HepG2 (cell line): Measurements from ENCODE around the gene ZMPSTE24. TPM values are rescaled to one million over a fixed set of nuclear protein-coding genes. Genes with fewer than 3 reads are reported as not detected.

Experiments used
- HNF4A ChIP-seq: sonication (generic); formaldehyde crosslinking; IDR thresholded peaks from 2 replicates; pipeline ENCODE4 v1.4.0; 2020; ENCODE audit warnings: missing genetic modification reagents
- KDM3A ChIP-seq: IDR thresholded peaks from 2 replicates; pipeline ENCODE4 v1.6.1; 2018; ENCODE audit warnings: low read depth, missing compliant biosample characterization
- REPIN1 ChIP-seq: sonication (generic); formaldehyde crosslinking; IDR thresholded peaks from 2 replicates; pipeline ENCODE4 v1.8.0; 2022; ENCODE audit warnings: missing genetic modification reagents, low read depth, mild to moderate bottlenecking, borderline replicate concordance
- SATB2 ChIP-seq: sonication (generic); formaldehyde crosslinking; IDR thresholded peaks from 2 replicates; pipeline ENCODE4 v1.5.0; 2020; ENCODE audit warnings: missing genetic modification reagents
- ZNF331 ChIP-seq: sonication (generic); formaldehyde crosslinking; IDR thresholded peaks from 2 replicates; pipeline ENCODE4 v1.4.0; 2020; ENCODE audit warnings: missing genetic modification reagents
- ZNF674 ChIP-seq: sonication (generic); formaldehyde crosslinking; IDR thresholded peaks from 2 replicates; pipeline ENCODE4 v1.5.0; 2020; ENCODE audit warnings: low read depth, mild to moderate bottlenecking, missing genetic modification reagents
- ZNF766 ChIP-seq: sonication (generic); formaldehyde crosslinking; IDR thresholded peaks from 2 replicates; pipeline ENCODE4 v1.5.0; 2020; ENCODE audit warnings: missing genetic modification reagents, borderline replicate concordance
- ZNF772 ChIP-seq: sonication (generic); formaldehyde crosslinking; IDR thresholded peaks from 2 replicates; pipeline ENCODE4 v1.5.0; 2020; ENCODE audit warnings: mild to moderate bottlenecking, missing genetic modification reagents
- ZNF790 ChIP-seq: sonication (generic); formaldehyde crosslinking; IDR thresholded peaks from 2 replicates; pipeline ENCODE4 v1.8.0; 2022; ENCODE audit warnings: missing genetic modification reagents, mild to moderate bottlenecking, borderline replicate concordance
- polyA plus RNA-seq, 8 experiments: library from polyadenylated mRNA; depleted of rRNA in 3 of 8; stranded (reverse) in 7 of 8; unstranded in 1 of 8; fragments of >200 nt; fragmentation: Illumina TruSeq in 4 of 8; extraction: Trizol in 4 of 8; gene quantifications; 2 replicates each; pipeline versions ENCODE4 v1.2.1 to v1.2.3, GENCODE V29; 2011 to 2016; ENCODE audit warnings: low read depth in 4 of 8, missing spikeins in 1 of 8, mixed read lengths in 1 of 8; ENCODE audit not compliant: insufficient read depth in 1 of 8
- total RNA-seq, 5 experiments: library from RNA; depleted of rRNA; stranded (reverse); fragments of >200 nt; fragmentation: Illumina TruSeq; extraction: Trizol; gene quantifications; 2 replicates each; pipeline ENCODE4 v1.2.3, GENCODE V29; 2016; ENCODE audit warnings: low read depth in 1 of 5
- TF ChIP-seq, protein P1 (sequence below): sonication (generic); formaldehyde crosslinking; IDR thresholded peaks from 2 replicates; pipeline ENCODE4 v1.4.0; 2020; ENCODE audit warnings: mild to moderate bottlenecking, low read depth, missing genetic modification reagents
- TF ChIP-seq, protein P2 (sequence below): sonication (generic); formaldehyde crosslinking; IDR thresholded peaks from 2 replicates; pipeline ENCODE4 v1.4.0; 2020; ENCODE audit warnings: missing genetic modification reagents, low read depth, mild to moderate bottlenecking, borderline replicate concordance
- TF ChIP-seq, protein P3 (sequence below): sonication (generic); formaldehyde crosslinking; IDR thresholded peaks from 2 replicates; pipeline ENCODE4 v1.5.1; 2020; ENCODE audit warnings: missing genetic modification reagents, mild to moderate bottlenecking, borderline replicate concordance
- TF ChIP-seq, protein P4 (sequence below): sonication (generic); formaldehyde crosslinking; conservative IDR thresholded peaks from 2 replicates; pipeline ENCODE4 v1.4.0; 2020; ENCODE audit warnings: missing genetic modification reagents
- TF ChIP-seq, protein P5 (sequence below): sonication (generic); formaldehyde crosslinking; IDR thresholded peaks from 2 replicates; pipeline ENCODE4 v1.8.1; 2023; ENCODE audit warnings: mild to moderate bottlenecking, inconsistent platforms, moderate library complexity, missing genetic modification reagents, borderline replicate concordance
- TF ChIP-seq, protein P6 (sequence below): sonication (generic); formaldehyde crosslinking; IDR thresholded peaks from 2 replicates; pipeline ENCODE4 v1.5.0; 2020; ENCODE audit warnings: missing genetic modification reagents
- TF ChIP-seq, protein P7 (sequence below): sonication (generic); formaldehyde crosslinking; IDR thresholded peaks from 2 replicates; pipeline ENCODE4 v1.4.0; 2020; ENCODE audit warnings: missing genetic modification reagents

The ZMPSTE24 gene
- total and polyA plus RNA-seq, 2 of the 13 experiments (the other 11 are each of a cell fraction or from before 2014, with no cell fraction given) = 13.6 to 60.2 TPM

DNA sequence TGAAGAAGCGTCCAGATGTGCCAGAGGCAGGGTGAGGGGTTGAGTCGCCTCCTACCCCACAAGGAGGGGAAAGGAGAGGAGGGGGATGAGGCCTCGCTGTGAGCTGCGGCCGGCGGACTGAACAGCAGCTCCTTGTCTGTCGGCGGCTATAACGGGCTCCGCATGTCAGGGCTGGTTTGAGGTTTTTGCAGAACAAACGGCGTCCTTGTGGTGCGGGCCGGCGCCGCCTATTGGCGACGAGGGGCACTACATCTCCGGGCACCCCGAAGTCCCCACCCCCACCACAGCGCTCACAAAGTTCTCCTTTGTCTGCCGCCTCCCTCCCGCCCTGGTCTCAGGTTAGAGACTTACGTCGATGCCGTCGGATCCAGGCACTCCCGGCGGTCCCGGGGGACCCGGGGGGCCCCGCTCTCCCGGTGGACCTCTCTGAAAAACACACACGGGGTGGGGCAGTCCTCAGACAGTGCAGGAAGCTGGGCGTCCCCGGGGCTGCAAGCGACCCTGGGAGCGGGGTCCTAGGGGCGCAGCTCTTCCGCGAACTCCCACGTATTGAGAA is 57.3 kb downstream of the ZMPSTE24 start (continued):
- TF ChIP-seq, protein P1, sequence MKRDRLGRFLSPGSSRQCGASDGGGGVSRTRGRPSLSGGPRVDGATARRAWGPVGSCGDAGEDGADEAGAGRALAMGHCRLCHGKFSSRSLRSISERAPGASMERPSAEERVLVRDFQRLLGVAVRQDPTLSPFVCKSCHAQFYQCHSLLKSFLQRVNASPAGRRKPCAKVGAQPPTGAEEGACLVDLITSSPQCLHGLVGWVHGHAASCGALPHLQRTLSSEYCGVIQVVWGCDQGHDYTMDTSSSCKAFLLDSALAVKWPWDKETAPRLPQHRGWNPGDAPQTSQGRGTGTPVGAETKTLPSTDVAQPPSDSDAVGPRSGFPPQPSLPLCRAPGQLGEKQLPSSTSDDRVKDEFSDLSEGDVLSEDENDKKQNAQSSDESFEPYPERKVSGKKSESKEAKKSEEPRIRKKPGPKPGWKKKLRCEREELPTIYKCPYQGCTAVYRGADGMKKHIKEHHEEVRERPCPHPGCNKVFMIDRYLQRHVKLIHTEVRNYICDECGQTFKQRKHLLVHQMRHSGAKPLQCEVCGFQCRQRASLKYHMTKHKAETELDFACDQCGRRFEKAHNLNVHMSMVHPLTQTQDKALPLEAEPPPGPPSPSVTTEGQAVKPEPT (CRISPR knock-in tag) = no peak
- TF ChIP-seq, protein P2, sequence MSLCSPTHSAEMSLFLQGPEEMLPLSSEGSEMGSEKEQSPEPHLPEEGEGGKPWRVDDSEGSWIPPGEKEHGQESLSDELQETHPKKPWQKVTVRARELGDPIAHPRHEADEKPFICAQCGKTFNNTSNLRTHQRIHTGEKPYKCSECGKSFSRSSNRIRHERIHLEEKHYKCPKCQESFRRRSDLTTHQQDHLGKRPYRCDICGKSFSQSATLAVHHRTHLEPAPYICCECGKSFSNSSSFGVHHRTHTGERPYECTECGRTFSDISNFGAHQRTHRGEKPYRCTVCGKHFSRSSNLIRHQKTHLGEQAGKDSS (CRISPR knock-in tag) = no peak
- TF ChIP-seq, protein P3, sequence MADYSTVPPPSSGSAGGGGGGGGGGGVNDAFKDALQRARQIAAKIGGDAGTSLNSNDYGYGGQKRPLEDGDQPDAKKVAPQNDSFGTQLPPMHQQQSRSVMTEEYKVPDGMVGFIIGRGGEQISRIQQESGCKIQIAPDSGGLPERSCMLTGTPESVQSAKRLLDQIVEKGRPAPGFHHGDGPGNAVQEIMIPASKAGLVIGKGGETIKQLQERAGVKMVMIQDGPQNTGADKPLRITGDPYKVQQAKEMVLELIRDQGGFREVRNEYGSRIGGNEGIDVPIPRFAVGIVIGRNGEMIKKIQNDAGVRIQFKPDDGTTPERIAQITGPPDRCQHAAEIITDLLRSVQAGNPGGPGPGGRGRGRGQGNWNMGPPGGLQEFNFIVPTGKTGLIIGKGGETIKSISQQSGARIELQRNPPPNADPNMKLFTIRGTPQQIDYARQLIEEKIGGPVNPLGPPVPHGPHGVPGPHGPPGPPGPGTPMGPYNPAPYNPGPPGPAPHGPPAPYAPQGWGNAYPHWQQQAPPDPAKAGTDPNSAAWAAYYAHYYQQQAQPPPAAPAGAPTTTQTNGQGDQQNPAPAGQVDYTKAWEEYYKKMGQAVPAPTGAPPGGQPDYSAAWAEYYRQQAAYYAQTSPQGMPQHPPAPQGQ = no peak
- TF ChIP-seq, protein P4, sequence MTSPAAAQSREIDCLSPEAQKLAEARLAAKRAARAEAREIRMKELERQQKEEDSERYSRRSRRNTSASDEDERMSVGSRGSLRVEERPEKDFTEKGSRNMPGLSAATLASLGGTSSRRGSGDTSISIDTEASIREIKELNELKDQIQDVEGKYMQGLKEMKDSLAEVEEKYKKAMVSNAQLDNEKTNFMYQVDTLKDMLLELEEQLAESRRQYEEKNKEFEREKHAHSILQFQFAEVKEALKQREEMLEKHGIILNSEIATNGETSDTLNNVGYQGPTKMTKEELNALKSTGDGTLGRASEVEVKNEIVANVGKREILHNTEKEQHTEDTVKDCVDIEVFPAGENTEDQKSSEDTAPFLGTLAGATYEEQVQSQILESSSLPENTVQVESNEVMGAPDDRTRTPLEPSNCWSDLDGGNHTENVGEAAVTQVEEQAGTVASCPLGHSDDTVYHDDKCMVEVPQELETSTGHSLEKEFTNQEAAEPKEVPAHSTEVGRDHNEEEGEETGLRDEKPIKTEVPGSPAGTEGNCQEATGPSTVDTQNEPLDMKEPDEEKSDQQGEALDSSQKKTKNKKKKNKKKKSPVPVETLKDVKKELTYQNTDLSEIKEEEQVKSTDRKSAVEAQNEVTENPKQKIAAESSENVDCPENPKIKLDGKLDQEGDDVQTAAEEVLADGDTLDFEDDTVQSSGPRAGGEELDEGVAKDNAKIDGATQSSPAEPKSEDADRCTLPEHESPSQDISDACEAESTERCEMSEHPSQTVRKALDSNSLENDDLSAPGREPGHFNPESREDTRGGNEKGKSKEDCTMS (CRISPR knock-in tag) = no peak
- TF ChIP-seq, protein P5, sequence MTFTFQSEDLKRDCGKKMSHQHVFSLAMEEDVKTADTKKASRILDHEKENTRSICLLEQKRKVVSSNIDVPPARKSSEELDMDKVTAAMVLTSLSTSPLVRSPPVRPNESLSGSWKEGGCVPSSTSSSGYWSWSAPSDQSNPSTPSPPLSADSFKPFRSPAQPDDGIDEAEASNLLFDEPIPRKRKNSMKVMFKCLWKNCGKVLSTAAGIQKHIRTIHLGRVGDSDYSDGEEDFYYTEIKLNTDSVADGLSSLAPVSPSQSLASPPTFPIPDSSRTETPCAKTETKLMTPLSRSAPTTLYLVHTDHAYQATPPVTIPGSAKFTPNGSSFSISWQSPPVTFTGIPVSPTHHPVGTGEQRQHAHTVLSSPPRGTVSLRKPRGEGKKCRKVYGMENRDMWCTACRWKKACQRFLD (CRISPR knock-in tag) = no peak
- TF ChIP-seq, protein P6, sequence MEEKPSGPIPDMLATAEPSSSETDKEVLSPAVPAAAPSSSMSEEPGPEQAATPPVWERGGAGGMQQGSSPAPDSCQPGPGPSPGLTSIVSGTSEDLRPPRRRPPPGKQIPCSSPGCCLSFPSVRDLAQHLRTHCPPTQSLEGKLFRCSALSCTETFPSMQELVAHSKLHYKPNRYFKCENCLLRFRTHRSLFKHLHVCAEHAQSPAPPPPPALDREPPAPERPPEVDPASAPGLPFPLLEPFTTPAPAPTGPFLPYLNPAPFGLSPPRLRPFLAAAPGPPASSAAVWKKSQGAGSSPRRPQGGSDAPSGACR (CRISPR knock-in tag) = peak; percentile 89
- no peak for TF ChIP-seq ZNF790 (CRISPR knock-in tag)
- peak; percentile 55; the same call in 1 of the 2 replicates for TF ChIP-seq ZNF331
- TF ChIP-seq ZNF674 (CRISPR knock-in tag) = no peak
- TF ChIP-seq ZNF772 (CRISPR knock-in tag) = 0 out of 2 replicates have a peak, but pooled peaks have one; percentile 4
- no peak for TF ChIP-seq HNF4A (CRISPR knock-in tag)
- peak; percentile 29; the same call in 1 of the 2 replicates for TF ChIP-seq REPIN1 (CRISPR knock-in tag)
- TF ChIP-seq SATB2 (CRISPR knock-in tag) = no peak
- 0 out of 2 replicates have a peak, but pooled peaks have one; percentile 47 for TF ChIP-seq KDM3A (CRISPR knock-in tag)
- TF ChIP-seq, protein P7, sequence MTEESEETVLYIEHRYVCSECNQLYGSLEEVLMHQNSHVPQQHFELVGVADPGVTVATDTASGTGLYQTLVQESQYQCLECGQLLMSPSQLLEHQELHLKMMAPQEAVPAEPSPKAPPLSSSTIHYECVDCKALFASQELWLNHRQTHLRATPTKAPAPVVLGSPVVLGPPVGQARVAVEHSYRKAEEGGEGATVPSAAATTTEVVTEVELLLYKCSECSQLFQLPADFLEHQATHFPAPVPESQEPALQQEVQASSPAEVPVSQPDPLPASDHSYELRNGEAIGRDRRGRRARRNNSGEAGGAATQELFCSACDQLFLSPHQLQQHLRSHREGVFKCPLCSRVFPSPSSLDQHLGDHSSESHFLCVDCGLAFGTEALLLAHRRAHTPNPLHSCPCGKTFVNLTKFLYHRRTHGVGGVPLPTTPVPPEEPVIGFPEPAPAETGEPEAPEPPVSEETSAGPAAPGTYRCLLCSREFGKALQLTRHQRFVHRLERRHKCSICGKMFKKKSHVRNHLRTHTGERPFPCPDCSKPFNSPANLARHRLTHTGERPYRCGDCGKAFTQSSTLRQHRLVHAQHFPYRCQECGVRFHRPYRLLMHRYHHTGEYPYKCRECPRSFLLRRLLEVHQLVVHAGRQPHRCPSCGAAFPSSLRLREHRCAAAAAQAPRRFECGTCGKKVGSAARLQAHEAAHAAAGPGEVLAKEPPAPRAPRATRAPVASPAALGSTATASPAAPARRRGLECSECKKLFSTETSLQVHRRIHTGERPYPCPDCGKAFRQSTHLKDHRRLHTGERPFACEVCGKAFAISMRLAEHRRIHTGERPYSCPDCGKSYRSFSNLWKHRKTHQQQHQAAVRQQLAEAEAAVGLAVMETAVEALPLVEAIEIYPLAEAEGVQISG (CRISPR knock-in tag) = peak; percentile 61
- peak; percentile 76; the same call in 1 of the 2 replicates for TF ChIP-seq ZNF766
